Psoas muscle (tissue), 8 donors: ENCODE data around the gene DCLRE1B. TPM values are rescaled to one million over a fixed set of nuclear protein-coding genes. Genes with fewer than 3 reads are reported as not detected.

ENCODE experiments used
- ATAC-seq, 4 donors: fragments of 200-7000 bp; cut with Tn5 transposase; one replicate each; pipeline ENCODE4 v1.9.1; 2020; ENCODE audit warnings: moderate library complexity in 3 of 4, mild to moderate bottlenecking in 2 of 4
- DNase-seq, 2 donors: peaks; one replicate each; pipeline ENCODE4 v3.0.0-alpha.2; 2020
- H3K27ac ChIP-seq: fragments of 200-600 bp; one replicate; pipeline ENCODE4 v1.8.0; 2022
- H3K27me3 ChIP-seq, 3 donors: fragments of 200-600 bp in 1 of 3; one replicate each; pipeline versions ENCODE4 v1.6.1 to v1.8.0; 2013 to 2022; ENCODE audit warnings: low read length in 2 of 3, mild to moderate bottlenecking in 2 of 3, moderate library complexity in 1 of 3; ENCODE audit not compliant: insufficient read depth in 3 of 3
- H3K36me3 ChIP-seq, 2 donors: fragments of 200-600 bp in 1 of 2; one replicate each; pipeline versions ENCODE4 v1.6.1 to v1.8.0; 2013 to 2022; ENCODE audit warnings: low read depth in 1 of 2, mild to moderate bottlenecking in 1 of 2, moderate library complexity in 1 of 2; ENCODE audit not compliant: insufficient read depth in 1 of 2
- H3K4me1 ChIP-seq: fragments of 200-600 bp; one replicate; pipeline ENCODE4 v1.8.0; 2022
- H3K4me3 ChIP-seq: fragments of 200-600 bp; one replicate; pipeline ENCODE4 v1.8.0; 2022; ENCODE audit warnings: mild to moderate bottlenecking
- H3K9me3 ChIP-seq: fragments of 200-600 bp; one replicate; pipeline ENCODE4 v1.8.0; 2022
- CTCF ChIP-seq: fragments of 200-600 bp; IDR thresholded peaks from one replicate; pipeline ENCODE4 v1.8.0; 2022; ENCODE audit warnings: antibody characterized with exemption
- WGBS, 3 donors: extraction: QIAGEN DNeasy Blood & Tissue Kit; methylation state at CpG; one replicate each; pipeline versions ENCODE4 v1.1.6 to v1.1.7; 2013; 5-methylcytosine and 5-hydroxymethylcytosine counted together
- intact Hi-C, 2 donors: fragments of 100-400 bp; cut with DNase I; formaldehyde crosslinking; loops; one replicate each; pipeline versions ENCODE4 v1.11.0 to v1.14.2; 2022
- polyA plus RNA-seq, 3 donors: library from polyadenylated mRNA; stranded (reverse); fragments of 200-250 nt; gene quantifications; one replicate each; pipeline ENCODE4 v1.2.3, GENCODE V29; 2013
- total RNA-seq, 4 donors: library from RNA; stranded (reverse); fragmentation: NEBNext Ultra II Directional in 2 of 4; extraction: Animal tissue kit (Norgen Biotek cat#: 25700) in 2 of 4; gene quantifications; one replicate each; pipeline versions ENCODE4 v1.2.1 to v1.2.4, GENCODE V29; 2021 to 2023
- donor health status: healthy with polysubstance abuse.
- donor health status: DM: no; HTN: no; CAD: no; lungs with moderate emphysema.
- donor health status: Bipolar disorder and iron deficiency.
- donor health status: healthy.
- donor health status: DM: yes; HTN: yes; CAD: no.
- donor health status: DM: no; HTN: no; CAD: no.
- donor health status: DM: no; HTN: no; CAD: no.
- donor health status: DM: yes; HTN: yes; CAD: no.

The DCLRE1B gene
- total and polyA plus RNA-seq, 7 donors: 1.2 to 2.6 (median 2.2) TPM

DNA sequence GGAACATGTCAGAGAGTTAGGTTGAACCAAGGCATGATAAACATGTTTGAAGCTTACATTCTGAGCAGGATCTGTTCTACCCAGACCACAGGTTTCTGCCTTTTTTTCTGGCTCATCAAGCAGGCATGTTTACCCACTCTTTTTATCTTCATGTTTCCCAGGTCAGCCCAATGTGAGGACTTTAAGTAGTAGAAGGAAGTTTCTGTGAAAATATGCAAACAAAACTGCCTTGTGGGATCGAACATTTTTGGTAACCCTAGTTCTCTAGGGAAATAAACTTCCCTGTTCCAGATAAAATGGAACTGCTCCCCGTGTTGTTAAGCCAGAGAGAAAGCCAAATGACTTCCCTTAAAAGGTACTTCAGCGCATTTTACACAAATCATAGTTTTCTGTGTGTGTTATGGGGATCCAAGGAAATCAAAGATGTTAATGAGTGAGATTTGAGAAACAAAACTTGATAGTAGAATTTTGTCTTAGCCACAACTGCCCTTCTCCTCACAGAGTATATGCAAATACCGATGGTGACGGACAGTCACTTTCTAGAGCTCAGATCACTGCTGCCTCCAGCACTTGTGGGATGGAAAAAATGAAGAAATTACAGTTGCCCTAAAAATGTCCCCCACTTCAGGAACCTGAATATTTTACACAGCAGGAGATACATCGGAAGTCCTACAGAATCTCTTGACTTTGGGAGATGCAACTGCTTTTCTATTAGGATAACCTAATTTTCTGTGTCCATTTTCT lies 23.2 kb downstream of the DCLRE1B start:
- TF ChIP-seq CTCF: no peak
- Histone ChIP-seq H3K4me1 (peaks cover 37% of the 10 kb centered on the region), H3K27me3 (no peaks in the 10 kb centered on the region), H3K27ac (peak overlapping the region; percentile 96), H3K9me3 (no peaks in the 10 kb centered on the region), H3K4me3 (peak overlapping the region; percentile 86), H3K36me3 (no peaks in the 10 kb centered on the region)
- no peak for ATAC-seq
- WGBS, 3 donors: 19 to 22% (median 21%) methylated on average over 6 of the region's 6 CpGs
- DNase-seq: no peak
- intact Hi-C loops: loop anchor here in 1 of 2 donors (2.0 kb wide), 1 partner anchor 16 kb away; no protein-coding TSS in a partner anchor

GRCh38 chr1:113928941-113929749 lies 24.0 kb downstream of the DCLRE1B start, which contains the start of gene HIPK1:
Gene HIPK1, plus strand, starts transcription at chr1:113929324.
- no peaks in the 10 kb centered on the region for H3K36me3 ChIP-seq
- H3K27ac ChIP-seq: peak within 1 kb of the TSS; percentile 96
- no peak for TF ChIP-seq CTCF
- DNase-seq (peak; percentile 95 to 96), ATAC-seq (peak; percentile 91 to 94 (median 94))
- H3K4me3 ChIP-seq: peak within 1 kb of the TSS; percentile 86
- peaks cover 45% of the 10 kb centered on the region for H3K4me1 ChIP-seq
- WGBS, 3 donors: 0 to 1% (median 1%) methylated on average over 49 to 61 of the region's 61 CpGs
- H3K27me3 ChIP-seq: no peaks in the 10 kb centered on the region
- intact Hi-C loops: loop anchor here (1.0 to 2.0 kb wide), 3 partner anchors 16 to 117 kb away; partner anchors contain the start of genes DCLRE1B (in 2 of the 2) and RSBN1 (in 1 of the 2)
- no peaks in the 10 kb centered on the region for H3K9me3 ChIP-seq

- WGBS, 3 donors: 0 to 1% (median 0%) methylated on average over 35 to 63 of the region's 64 CpGs
- peaks cover 49% of the 10 kb centered on the region for H3K4me1 ChIP-seq
- ATAC-seq: peak; percentile 50 to 60 (median 53)
- TF ChIP-seq CTCF: no peak
- H3K27ac ChIP-seq: peak overlapping the region; percentile 96
- peak; percentile 54 to 79 for DNase-seq
- H3K4me3 ChIP-seq: peak overlapping the region; percentile 86
- no peaks in the 10 kb centered on the region for H3K9me3 ChIP-seq
- intact Hi-C loops: loop anchor here (1.0 to 2.0 kb wide), 3 partner anchors 17 to 118 kb away; partner anchors contain the start of genes DCLRE1B (in 2 of the 2) and RSBN1 (in 1 of the 2)
- H3K27me3 ChIP-seq: no peaks in the 10 kb centered on the region
- H3K36me3 ChIP-seq: no peaks in the 10 kb centered on the region
Observed at GRCh38 chr1:113929750-113930498, 24.8 kb downstream of the DCLRE1B start.

DNA sequence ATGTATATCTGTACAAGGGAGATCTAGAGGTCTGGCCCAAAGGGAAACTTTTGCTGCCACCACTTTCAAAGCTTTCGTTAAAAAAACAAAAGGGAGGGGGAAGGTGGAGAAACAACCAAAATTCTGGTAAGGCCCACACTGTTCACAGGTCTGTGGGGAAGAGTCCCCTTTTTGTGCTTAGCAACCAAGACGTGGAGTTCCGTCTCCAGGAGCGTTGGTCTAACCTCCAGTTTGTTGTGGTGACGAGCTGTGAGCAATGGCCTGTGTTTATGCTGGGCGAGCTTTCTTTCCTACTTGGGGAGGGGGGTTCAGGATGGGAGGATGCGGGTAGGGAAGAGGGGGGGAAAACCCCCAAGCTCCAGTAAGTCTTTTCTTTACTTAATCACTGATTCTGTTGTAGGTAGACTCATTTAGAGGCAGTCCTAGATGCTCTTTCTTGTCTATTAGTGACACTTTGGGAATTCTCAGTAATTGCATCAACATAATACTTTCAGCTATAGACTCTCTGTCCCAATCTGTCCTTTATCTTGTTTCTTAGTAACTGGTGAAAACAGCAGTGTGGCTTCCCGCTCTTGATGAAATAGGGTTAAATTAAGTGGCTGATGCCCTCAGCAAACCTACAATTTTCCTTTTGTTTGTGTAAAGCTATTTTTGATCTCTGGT lies 25.5 kb downstream of the DCLRE1B start:
- Histone ChIP-seq H3K27ac (peak overlapping the region; percentile 96), H3K27me3 (no peaks in the 10 kb centered on the region), H3K36me3 (no peaks in the 10 kb centered on the region), H3K9me3 (no peaks in the 10 kb centered on the region), H3K4me1 (peaks cover 52% of the 10 kb centered on the region), H3K4me3 (peak overlapping the region; percentile 86)
- DNase-seq (no peak), ATAC-seq (peak in 1 of 4 donors; percentile 20)
- TF ChIP-seq CTCF: no peak
- whole genome bisulfite sequencing, 3 donors: 3 to 6% (median 5%) methylated on average over 8 of the region's 8 CpGs
- intact Hi-C loops: no loop called here
